Dedifferentiated amniotic fluid mesenchymal stem cell (primary cell): ENCODE data around the gene PTPN14.

Source experiments
- DNase-seq: peaks from one replicate; pipeline ENCODE4 v3.0.0-alpha.2; 2016; ENCODE audit errors: extremely low spot score

PTPN14 gene

GRCh38 chr1:214400131-214400530 is 151.3 kb downstream of the PTPN14 start:
- DNase-seq = no peak

- no peak for DNase-seq
Measured at GRCh38 chr1:214398490-214398889, 152.9 kb downstream of the PTPN14 start.

GRCh38 chr1:214397497-214397896 is 153.9 kb downstream of the PTPN14 start:
- DNase-seq = no peak

GRCh38 chr1:214396330-214396729 is 155.1 kb downstream of the PTPN14 start:
- DNase-seq = no peak

- DNase-seq = peak; percentile 35
Measured at GRCh38 chr1:214394569-214394968, 156.8 kb downstream of the PTPN14 start.

GRCh38 chr1:214393086-214393485 is 158.3 kb downstream of the PTPN14 start:
- no peak for DNase-seq

- DNase-seq = no peak
Measured at GRCh38 chr1:214391873-214392645, 159.3 kb downstream of the PTPN14 start.

- no peak for DNase-seq
Measured at GRCh38 chr1:214389734-214390133, 161.7 kb downstream of the PTPN14 start.

GRCh38 chr1:214386747-214387146 is 164.7 kb downstream of the PTPN14 start:
- DNase-seq = no peak

- no peak for DNase-seq
Measured at GRCh38 chr1:214386333-214386732, 165.1 kb downstream of the PTPN14 start.

- no peak for DNase-seq
Measured at GRCh38 chr1:214385428-214385827, 166.0 kb downstream of the PTPN14 start.

GRCh38 chr1:214384373-214385079 is 166.9 kb downstream of the PTPN14 start:
- DNase-seq = no peak

- DNase-seq = no peak
Measured at GRCh38 chr1:214383381-214384372, 167.7 kb downstream of the PTPN14 start.

- DNase-seq = no peak
Measured at GRCh38 chr1:214380986-214381695, 170.3 kb downstream of the PTPN14 start.

- DNase-seq = no peak
Measured at GRCh38 chr1:214380396-214380795, 171.0 kb downstream of the PTPN14 start.

- no peak for DNase-seq
Measured at GRCh38 chr1:214379236-214379970, 172.0 kb downstream of the PTPN14 start.

GRCh38 chr1:214378492-214378891 is 172.9 kb downstream of the PTPN14 start:
- DNase-seq = no peak

- peak; percentile 82 for DNase-seq
Measured at GRCh38 chr1:214377886-214378285, 173.5 kb downstream of the PTPN14 start.

GRCh38 chr1:214377485-214377884 is 173.9 kb downstream of the PTPN14 start:
- DNase-seq = no peak

GRCh38 chr1:214372092-214372491 is 179.3 kb downstream of the PTPN14 start:
- DNase-seq = no peak

GRCh38 chr1:214370615-214371014 is 180.8 kb downstream of the PTPN14 start:
- no peak for DNase-seq
